ENCODE results near the gene TIPARP.

TIPARP gene

GRCh38 chr3:156668073-156668763 lies 6.2 kb upstream of the TIPARP start:
- no peak for TF ChIP-seq CTCF (IDR thresholded peaks at IDR 0.05; ENCODE audit: borderline replicate concordance, insufficient read depth, low read depth, low read length)
- no peak overlapping the region for H3K4me3 ChIP-seq (ENCODE audit: low read depth, low read length)

GRCh38 chr3:156670077-156670476 lies 4.3 kb upstream of the TIPARP start:
- no peak for TF ChIP-seq CTCF (IDR thresholded peaks at IDR 0.05; ENCODE audit: borderline replicate concordance, insufficient read depth, low read depth, low read length)
- H3K4me3 ChIP-seq (ENCODE audit: low read depth, low read length), result no peak overlapping the region

- no peak for TF ChIP-seq CTCF (IDR thresholded peaks at IDR 0.05; ENCODE audit: borderline replicate concordance, insufficient read depth, low read depth, low read length)
- H3K4me3 ChIP-seq (ENCODE audit: low read depth, low read length), result no peak overlapping the region
These were observed 3.7 kb upstream of the TIPARP start for GRCh38 chr3:156670652-156671051.

- H3K4me3 ChIP-seq (ENCODE audit: low read depth, low read length), result peak overlapping the region; percentile 90
- no peak for TF ChIP-seq CTCF (IDR thresholded peaks at IDR 0.05; ENCODE audit: borderline replicate concordance, insufficient read depth, low read depth, low read length)
These were observed 701 bp upstream of the TIPARP start for GRCh38 chr3:156673732-156674045.

- peak overlapping the region; percentile 90 for H3K4me3 ChIP-seq (ENCODE audit: low read depth, low read length)
- TF ChIP-seq CTCF (IDR thresholded peaks at IDR 0.05; ENCODE audit: borderline replicate concordance, insufficient read depth, low read depth, low read length), result peak; percentile 60
These were observed 780 bp downstream of the TIPARP start for GRCh38 chr3:156674911-156675829.

- no peak for TF ChIP-seq CTCF (IDR thresholded peaks at IDR 0.05; ENCODE audit: borderline replicate concordance, insufficient read depth, low read depth, low read length)
- H3K4me3 ChIP-seq (ENCODE audit: low read depth, low read length), result peak overlapping the region; percentile 90
These were observed 1.7 kb downstream of the TIPARP start for GRCh38 chr3:156675830-156676767.

All from GM12875 (cell line).